SH-SY5Y (cell line): ENCODE measurements around the gene TACR1.

ENCODE experiments used
- GATA2 ChIP-seq: IDR thresholded peaks from 2 replicates; pipeline ENCODE4 v1.6.1; 2011; ENCODE audit warnings: mild to moderate bottlenecking, low read depth, low read length
- GATA3 ChIP-seq: IDR thresholded peaks from 2 replicates; pipeline ENCODE4 v1.6.1; 2011; ENCODE audit warnings: low read depth, mild to moderate bottlenecking, low read length, moderate library complexity

TACR1 gene

DNA sequence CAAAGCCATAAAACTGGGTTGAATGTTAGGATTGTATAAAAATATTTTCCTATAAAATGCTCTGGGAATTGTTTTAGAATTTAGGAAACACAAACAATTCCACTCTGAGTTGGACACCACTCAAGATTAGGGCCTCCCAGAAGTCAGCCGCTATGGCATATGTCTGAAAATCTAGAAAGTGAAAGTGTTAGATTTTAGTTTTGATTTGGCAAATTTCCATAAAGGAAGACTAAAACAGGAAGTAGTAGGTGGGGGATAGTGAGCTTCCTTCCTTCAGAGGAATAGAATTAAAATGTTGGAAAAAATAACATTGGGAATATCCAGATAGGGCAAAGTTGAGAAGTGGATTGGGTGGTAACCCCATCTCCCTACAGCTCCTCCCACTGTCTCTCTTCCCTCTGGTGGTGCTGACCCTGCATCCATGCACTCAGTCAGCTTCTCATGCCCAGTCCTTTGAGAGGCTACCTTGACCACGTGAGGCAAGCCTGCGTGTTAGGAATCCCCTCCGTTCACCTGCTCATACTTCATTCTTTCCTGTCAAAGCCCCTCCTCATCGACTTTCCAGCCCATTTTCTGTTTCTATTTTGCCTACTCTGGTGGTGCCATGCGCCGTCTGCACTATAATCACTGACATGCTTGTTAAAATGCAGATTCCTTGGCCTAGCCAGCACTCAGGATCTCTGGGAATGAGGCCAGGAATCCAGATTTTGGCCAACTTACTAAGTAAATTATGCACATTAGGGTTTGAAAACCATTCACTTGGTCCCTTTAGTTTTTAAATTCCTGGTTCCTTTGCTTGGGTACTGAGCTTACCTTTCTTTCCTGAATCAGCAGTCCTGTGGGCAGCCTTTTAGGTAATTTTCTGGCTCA is 157.4 kb downstream of the TACR1 start:
- TF ChIP-seq GATA3 (no peak), GATA2 (no peak)

DNA sequence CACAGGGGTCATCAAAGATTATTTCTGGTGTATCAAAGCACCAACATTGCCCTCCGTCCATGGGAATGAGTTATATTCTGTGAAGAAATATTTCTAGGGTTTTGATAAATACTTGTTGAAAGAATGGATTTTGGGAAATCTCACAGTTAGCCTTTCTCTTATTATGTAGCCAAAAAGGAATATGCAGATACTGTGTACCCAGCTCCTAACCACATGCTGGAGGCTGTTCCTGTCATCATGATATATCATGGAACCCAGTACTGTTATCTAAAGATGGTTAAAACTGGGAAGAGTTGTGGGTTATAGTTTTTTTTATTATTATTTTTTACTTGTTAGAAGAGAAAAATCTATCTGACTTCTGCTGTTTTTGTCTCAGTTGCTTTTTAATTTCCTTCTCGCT is 158.1 kb downstream of the TACR1 start:
- no peak for TF ChIP-seq GATA2
- no peak for TF ChIP-seq GATA3

DNA sequence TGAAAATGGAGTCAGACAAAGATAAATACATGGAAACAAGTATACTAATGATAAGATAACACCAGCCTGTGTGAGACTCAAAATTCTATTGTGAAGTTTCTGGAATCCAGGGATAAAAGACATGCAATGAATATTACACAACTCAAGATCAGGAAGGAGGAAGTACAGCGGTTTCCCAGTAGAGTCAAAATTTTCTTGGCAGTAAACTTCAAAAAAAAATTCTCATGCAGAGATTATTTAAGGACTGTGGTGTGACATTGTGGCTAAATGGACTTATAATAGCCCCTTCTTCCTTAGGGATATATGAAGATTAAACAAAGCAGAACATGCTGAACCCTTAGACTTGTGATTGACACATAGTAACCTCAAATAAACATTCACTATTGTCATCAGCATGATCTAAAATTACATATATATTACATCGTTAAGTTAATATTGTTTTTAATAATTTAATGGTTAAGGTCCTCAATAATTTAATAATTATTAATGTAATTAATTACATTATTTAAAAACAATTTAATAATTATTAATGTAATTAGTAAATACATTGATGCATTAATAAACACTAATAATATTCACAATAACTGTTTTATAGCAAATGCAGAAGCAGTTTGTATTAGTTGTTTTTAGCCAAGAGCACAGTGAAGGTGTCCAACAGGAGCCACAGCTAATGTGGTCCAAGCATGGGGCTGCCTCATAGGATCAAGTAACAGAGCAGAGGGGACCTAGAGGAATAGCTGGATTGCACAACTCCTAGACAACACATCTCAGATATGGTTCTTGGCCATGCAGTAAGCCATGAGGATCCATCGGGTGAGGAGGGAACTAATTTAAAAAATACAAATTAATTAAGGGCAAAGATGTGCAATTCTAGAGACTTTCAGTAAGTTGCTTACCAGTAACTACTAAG is 163.6 kb downstream of the TACR1 start:
- no peak for TF ChIP-seq GATA2

DNA sequence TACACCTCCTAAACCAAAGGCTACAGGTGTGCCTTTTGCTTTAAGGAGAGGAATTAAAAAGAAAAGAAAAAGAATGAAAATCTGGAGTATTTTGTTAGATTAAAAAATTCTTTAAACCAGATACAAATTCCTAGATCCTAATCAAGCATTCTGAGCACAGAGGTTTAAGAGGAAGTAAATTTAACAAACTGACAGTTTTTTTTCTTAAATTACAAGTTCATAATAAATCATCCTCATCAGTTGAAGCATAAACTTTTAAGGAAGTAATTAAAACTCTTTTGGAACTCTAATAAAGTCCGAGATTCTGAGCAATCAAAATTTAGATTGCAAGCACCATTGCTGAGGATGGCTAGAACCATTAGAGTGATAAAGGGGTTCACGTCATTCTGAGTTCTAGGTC is 165.8 kb downstream of the TACR1 start:
- TF ChIP-seq GATA3 (no peak), GATA2 (no peak)

DNA sequence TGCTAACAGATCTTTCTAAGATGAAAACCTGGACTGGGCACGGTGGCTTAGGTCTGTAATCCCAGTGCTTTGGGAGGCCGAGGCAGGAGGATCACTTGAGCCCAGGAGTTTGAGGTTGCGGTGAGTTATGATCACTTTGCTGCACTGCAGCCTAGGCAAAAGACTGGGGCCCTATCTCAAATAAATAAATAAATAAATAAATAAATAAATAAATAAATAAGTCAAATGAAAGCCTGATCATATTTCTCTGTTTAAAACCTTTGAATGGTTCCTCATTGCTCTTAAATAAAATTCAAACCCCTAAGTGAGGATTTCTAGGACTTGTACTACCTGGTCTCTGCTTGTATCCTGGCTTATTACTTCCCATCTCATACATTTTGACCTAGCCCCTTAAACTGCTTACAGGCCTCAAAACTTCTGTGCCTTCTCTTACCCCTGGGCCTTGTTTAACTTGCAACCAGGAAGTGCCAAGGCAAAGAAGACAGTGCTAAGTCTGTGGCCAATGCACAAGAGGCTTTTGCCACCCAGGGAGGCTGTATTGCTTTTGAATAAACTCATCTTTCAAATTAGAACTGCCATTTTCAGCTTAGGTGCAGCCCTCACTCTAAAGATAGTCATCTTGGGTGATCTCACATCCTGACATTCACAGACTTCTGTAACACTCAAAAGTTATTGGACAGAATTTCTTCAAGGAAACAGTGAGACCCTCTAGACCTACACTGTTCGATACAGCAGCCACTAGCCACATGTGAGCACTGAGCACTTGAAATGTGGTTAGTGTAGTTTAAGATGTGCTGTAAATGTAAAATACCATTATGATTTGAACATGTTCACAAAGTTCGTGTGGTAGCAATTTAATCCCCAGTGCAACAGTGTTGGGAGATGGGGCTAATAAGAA is 167.2 kb downstream of the TACR1 start:
- no peak for TF ChIP-seq GATA2
- no peak for TF ChIP-seq GATA3

DNA sequence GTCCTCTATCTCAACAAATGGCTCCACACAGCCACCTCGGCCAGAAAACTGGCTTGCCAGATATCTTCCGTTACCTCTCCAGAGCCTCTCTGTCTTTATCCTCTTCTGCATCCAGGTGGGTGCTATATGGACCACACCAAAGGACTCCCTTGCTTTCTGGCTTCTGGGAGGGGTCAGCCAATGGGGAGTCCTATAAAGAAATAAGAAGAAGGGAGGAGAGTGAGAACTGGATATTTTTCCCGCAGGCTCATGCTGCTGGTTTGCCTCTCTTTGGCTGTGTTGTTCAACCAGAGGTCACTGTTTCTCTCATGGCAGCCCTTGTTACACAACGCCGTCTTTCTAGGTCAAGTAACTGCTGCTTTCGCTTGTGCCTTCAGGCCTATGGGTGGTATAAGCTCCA is 168.1 kb downstream of the TACR1 start:
- TF ChIP-seq GATA2 (no peak), GATA3 (no peak)

DNA sequence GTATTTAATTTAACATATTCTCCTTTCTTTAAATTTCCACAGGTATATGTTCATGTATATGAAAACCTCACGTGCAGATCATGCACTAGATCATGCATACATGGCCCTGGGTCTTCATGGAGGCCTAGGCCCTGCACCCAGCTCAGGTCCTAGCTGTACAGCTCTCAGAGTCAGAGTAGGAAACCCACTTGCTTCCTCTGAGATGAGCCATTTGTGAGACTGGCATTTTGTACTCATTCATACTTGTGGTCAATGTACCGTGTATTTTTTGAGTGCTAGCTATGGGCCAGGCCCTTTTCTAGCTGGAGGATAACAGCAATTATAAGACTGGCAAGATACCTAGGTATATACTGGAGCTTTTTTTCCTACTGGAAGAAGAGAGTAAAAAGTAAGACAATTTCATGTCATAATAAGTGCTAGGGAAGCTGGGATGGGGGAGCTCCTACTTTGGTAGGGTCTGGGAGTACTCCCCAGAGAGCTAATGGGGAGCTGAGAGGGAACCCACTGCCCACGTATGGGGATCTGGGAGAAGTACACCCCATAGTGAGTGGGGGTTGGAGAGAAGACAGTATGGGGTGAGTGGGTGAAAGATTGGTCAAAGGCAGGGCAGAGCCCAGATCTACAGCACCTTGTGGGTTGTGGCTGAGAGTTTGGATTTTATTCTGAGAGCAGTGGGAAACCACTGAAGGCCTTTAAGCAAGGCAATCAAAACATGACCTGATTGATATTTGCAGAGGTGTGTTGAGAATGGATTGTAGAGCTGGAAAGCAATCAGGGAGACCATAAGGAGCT is 168.9 kb downstream of the TACR1 start:
- TF ChIP-seq GATA2: no peak
- no peak for TF ChIP-seq GATA3

DNA sequence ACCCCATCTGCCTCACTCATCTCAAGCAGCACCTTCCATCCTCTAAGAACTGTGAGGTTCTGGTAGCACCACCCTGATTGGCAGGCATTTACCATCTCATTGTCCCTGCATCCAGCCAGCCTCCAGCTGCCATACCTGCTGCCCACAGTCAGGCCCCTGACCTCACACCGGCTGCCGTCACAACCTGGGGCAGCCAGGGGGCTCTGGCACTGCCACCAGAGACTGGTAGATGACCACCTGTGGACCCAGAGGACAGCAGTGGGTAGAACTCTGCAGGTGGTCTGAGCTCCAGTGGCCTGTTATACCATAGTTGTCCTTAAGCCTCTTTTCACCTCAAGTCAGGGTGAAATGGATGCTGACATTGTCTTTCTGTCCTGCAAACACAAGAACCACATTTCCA is 171.4 kb downstream of the TACR1 start:
- TF ChIP-seq GATA2 (no peak), GATA3 (no peak)

DNA sequence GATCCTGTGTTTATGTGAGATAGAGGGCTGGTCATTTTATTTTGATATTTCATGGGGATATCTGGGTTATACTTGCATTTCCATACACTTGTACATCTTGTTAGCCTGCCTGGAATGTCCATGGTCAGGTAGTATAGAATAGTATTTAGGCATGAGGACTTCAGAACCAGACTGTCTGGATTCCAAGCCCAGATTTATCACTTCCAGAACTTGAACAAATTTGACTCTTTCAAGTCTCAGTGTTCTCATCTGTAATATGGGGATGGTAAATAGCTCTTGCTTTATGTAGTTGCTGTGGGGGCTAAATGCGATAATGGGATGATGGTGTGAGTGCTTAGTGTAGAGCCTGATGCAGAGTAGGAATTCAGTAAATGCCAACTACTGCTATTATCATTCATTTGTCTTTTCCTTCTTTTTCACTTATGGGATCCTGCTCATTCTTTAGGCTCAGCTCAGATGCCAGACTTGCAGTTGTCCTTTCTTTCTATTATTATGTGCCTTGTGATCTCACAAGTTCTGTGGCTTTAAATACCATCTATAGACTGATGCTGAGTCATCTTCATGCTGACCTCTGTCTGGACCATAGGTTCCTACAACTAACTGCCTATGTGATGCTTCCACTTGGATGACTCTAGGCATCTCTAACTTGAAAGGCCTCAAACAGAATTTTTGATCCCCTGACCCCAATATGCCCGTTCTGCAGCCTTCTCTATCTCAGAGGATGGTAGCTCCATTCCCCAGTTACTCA is 173.5 kb downstream of the TACR1 start:
- TF ChIP-seq GATA3: no peak
- TF ChIP-seq GATA2: no peak

DNA sequence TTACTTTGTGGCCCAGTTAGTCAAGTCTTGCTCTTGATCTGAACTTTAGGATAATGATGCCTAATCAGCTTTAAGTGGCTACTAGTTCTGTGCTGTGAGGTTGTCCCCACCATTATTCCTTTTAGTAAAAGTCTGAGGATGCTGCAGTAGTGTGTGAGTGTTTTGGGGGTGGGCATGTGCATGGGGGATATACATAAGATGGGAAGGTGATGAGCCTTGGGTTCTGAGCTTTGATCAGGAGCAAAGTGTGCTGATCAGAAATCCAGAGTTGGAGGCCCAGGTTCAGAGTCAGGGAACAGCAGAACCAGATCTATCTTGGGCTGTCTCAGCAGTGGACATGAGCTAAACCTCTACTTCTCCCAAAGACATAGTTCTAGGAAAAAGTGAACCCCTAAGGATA is 174.1 kb downstream of the TACR1 start:
- TF ChIP-seq GATA2 (no peak), GATA3 (no peak)

DNA sequence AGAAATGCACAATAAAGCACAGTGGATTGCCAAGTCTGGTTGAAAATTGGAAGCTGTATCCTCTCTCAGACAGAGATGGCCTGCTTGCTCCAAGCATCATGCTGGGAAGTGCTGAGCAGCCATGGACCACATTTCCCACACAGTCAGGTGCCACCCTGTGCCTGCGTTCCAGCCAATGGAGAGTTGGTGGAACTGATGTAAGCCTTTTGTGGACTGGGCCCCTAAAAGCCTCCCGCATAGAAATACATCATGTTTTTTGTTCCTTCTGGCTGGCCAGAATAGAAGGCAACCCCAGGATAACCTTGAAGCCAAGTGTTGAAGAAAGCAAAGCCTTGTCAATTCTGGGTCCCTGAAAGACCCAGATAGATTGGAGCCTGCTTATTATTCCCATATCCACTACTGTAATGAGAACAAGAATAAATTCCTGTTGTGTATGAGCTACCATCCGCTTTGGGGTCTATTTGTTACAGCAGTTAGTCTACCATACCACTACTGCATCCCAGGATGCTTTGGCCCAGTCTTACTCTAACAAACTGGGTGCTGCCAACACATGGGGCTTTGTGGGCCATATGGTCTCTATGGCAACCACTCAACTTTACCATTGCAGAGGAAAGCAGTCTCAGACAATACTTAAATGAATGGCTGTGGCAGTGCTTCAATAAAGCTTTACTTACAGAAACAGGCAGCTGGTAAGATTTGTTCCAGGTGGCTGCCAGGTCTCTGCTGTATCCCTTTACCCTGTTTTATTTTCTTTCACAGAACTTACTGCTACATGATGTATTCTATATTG is 175.5 kb downstream of the TACR1 start:
- TF ChIP-seq GATA3: no peak
- TF ChIP-seq GATA2: no peak

DNA sequence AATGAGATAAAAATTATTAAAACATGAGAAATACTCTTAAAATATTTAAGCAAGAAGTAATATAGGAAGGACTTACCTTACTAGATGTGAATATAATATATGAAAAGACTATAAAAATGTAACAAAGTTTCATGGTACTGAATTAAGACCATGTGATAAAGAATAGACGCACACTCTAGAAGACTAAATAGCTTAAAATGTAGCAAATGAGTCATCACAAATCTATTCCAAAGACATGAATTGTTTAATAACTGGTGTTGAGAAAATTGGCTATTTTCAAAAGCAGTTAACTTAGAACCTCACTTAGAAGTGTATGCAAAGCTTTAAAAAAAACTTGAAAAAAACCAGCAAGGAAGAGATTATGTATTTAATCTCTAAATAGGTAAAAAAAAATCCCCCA is 176.8 kb downstream of the TACR1 start:
- no peak for TF ChIP-seq GATA3

DNA sequence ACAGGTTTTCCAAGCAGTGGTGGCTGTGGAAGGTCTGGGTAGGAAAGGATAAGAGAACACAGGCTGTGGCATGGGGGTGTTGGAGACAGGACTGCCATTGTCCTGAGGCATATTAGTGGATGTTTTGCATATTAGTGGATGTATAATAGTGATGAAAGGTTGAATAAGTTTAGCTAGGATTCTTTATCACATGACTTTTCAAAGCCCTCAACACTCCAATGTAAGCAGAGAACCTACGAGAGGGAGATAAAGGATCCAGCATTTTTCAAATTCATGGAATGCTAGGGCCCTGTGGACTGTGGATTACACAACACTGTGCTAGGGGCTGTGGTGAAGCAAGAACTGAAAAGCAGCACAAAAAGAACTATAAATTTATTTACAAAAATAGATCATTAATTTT is 177.6 kb downstream of the TACR1 start:
- TF ChIP-seq GATA3: no peak
- TF ChIP-seq GATA2: no peak
